Lower leg skin (tissue), 4 donors: ENCODE measurements around the gene HSPA12B. TPM values are rescaled to one million over a fixed set of nuclear protein-coding genes. Genes with fewer than 3 reads are reported as not detected.

Experiments
- DNase-seq, 2 donors: peaks; one replicate each; pipeline ENCODE4 v3.0.0-alpha.2; 2019; ENCODE audit warnings: low spot score in 2 of 2
- H3K4me3 ChIP-seq: fragments of 200-600 bp; sonication (generic); 2 replicates; pipeline ENCODE4 v1.5.1; 2017; ENCODE audit warnings: mild to moderate bottlenecking, low read depth; ENCODE audit not compliant: poor library complexity, severe bottlenecking
- CTCF ChIP-seq, 3 donors: fragments of 450-650 bp; IDR thresholded peaks; one replicate each; pipeline ENCODE4 v1.5.1; 2016; ENCODE audit warnings: antibody characterized with exemption in 3 of 3, mild to moderate bottlenecking in 3 of 3, moderate library complexity in 2 of 3
- POLR2A ChIP-seq, 2 donors: fragments of 450-650 bp; IDR thresholded peaks; one replicate each; pipeline ENCODE4 v1.6.1; 2016 to 2017; ENCODE audit warnings: antibody characterized with exemption in 2 of 2, mild to moderate bottlenecking in 1 of 2, moderate library complexity in 1 of 2
- WGBS, 2 donors: methylation state at CpG; one replicate each; pipeline ENCODE4 v1.1.5; 2018; 5-methylcytosine and 5-hydroxymethylcytosine counted together
- intact Hi-C: fragments of 100-400 bp; cut with DNase I; formaldehyde crosslinking; loops from one replicate; pipeline ENCODE4 v1.15.0; 2023; ENCODE audit warnings: low total_unique reads
- total RNA-seq, 4 donors: library from RNA; depleted of rRNA; stranded (reverse); fragments of >200 nt; gene quantifications; one replicate each; pipeline ENCODE4 v1.1.0, GENCODE V29; 2016

The HSPA12B gene
- total RNA-seq, 4 donors from 2014 or later, result 4.0 to 6.0 (median 5.7) TPM

GRCh38 chr20:3739054-3739925, 6.8 kb downstream of the HSPA12B start:
- DNase-seq, result peak in 1 of 2 donors; percentile 86
- intact Hi-C loops, result no loop called here
- 73 to 77% methylated on average over 16 to 19 of the region's 19 CpGs for WGBS, 2 donors
- no peak overlapping the region for H3K4me3 ChIP-seq
- TF ChIP-seq POLR2A (IDR thresholded peaks at IDR 0.05) (no peak), CTCF (IDR thresholded peaks at IDR 0.05) (no peak)

GRCh38 chr20:3739926-3740451, 7.5 kb downstream of the HSPA12B start:
- no peak overlapping the region for H3K4me3 ChIP-seq
- WGBS, 2 donors, result 29 to 75% methylated on average over 2 to 7 of the region's 7 CpGs
- intact Hi-C loops, result no loop called here
- no peak for TF ChIP-seq POLR2A (IDR thresholded peaks at IDR 0.05)
- TF ChIP-seq CTCF (IDR thresholded peaks at IDR 0.05), result no peak
- DNase-seq, result no peak

- TF ChIP-seq CTCF (IDR thresholded peaks at IDR 0.05), result no peak
- intact Hi-C loops, result no loop called here
- no peak for DNase-seq
- WGBS, 2 donors, result 91 to 95% methylated on average over 15 of the region's 15 CpGs
- H3K4me3 ChIP-seq, result no peak overlapping the region
Measured at GRCh38 chr20:3740615-3741301, 8.3 kb downstream of the HSPA12B start.

GRCh38 chr20:3741836-3742458, 9.5 kb downstream of the HSPA12B start:
- TF ChIP-seq POLR2A (IDR thresholded peaks at IDR 0.05) (no peak), CTCF (IDR thresholded peaks at IDR 0.05) (no peak)
- no peak overlapping the region for H3K4me3 ChIP-seq
- no peak for DNase-seq
- WGBS, 2 donors, result 67 to 81% methylated on average over 7 of the region's 7 CpGs
- intact Hi-C loops, result no loop called here

GRCh38 chr20:3743251-3743650, 10.8 kb downstream of the HSPA12B start:
- TF ChIP-seq CTCF (IDR thresholded peaks at IDR 0.05), result no peak
- TF ChIP-seq POLR2A (IDR thresholded peaks at IDR 0.05), result no peak
- intact Hi-C loops, result no loop called here
- no peak overlapping the region for H3K4me3 ChIP-seq
- 71 to 93% methylated on average over 2 of the region's 2 CpGs for WGBS, 2 donors
- no peak for DNase-seq
